ENCODE data around the gene OSTM1.
"Not testable (repeated sequence)": the region's sequence is repeated elsewhere in the genome, so short reads cannot be mapped to it uniquely, and the experiment has no call there.

The OSTM1 gene

DNA sequence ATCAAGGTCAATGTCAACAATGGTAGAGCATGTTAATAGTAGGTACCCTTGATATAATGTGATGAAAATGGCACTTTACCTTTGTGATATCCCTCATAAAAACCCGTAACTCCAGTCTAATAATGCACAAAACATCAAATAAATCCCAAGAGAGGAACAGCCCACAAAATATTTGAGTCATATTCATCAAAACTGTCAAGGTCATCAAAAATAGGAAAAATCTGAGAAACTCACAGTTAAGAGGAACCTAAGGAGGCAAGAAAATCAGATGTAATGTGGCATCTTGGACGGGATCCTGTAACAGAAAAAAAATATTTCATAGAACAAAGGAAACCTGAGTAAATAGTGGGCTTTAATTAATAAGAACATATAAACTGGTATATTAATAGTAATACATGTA lies 25.5 kb upstream of the OSTM1 start:
- DNase-seq, result no peak

DNA sequence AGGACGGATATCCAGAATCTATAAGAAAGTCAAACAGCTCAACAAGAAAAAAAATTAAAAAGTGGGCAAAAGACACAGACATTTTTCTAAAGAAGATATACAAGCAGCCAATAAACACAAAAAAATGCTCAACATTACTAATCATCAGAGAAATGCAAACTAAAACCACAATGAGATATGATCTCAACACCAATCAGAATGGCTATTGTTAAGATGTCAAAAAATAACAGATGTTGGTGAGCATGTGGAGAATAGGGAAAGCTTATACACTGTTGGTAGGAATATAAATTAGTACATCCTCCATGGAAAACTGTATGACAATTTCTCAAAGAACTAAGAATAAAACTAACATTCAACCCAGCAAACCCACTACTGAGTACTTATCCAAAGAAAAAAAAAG lies 23.3 kb upstream of the OSTM1 start:
- DNase-seq, result no peak

DNA sequence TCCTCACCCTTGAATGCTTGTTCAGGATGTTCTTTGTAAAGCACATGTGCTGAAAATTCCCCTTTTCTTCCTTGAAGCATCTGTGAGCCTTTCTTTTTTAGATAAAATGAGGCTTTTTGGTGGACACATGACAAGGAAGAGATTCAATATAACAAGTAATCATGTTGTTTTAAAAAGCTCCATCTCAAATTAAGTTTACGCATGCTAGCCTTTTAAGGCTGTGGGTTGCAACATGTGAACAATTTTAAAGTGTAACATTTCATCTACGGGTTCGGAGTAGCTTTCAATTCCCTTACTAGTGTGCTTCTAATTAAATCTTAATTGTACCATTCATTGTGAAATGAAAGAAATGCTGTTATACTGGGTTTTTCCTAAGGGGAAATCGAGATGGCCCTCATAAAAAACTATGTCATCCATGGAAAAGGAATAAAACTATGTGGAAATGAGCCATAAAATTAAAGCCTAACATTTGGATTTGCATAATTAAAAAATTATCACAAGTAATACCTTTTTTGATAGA lies 19.3 kb upstream of the OSTM1 start:
- DNase-seq, result no peak

DNA sequence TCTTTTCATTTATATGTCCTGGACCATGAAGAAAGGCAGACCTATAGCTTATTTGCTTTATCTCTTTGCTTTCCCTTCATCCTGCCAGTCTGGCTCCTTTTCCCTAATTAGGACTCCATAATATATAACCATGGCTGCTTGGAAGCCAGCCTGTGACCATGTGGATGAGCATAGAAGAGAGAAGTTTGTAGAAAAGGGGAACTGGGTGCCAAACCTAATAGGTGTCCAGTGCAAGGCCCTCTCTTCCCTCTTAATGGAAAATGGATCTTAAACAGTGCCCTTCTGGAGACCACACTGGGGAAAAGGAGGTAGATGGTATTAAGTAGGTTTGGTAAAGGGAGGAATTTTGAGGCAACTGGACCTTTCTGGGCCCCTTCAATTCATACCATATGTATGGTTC lies 16.7 kb upstream of the OSTM1 start:
- no peak for DNase-seq

DNA sequence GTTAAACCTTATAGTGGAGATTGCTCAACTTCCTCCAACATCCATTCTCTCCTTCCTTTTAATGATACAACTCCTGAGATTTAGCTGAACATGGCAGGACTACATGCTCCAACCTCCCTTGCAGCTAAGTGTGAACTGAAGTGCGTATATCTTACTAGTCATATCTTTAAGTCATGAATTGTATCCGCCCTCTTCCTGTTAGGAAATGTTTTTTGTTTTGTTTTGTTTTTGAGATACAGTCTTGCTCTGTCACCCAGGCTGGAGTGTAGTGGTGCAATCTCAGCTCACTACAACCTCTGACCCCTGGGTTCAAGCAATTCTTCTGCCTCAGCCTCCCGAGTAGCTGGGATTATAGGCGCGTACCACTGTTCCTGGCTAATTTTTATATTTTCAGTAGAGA lies 8.8 kb upstream of the OSTM1 start:
- DNase-seq, result no peak

DNA sequence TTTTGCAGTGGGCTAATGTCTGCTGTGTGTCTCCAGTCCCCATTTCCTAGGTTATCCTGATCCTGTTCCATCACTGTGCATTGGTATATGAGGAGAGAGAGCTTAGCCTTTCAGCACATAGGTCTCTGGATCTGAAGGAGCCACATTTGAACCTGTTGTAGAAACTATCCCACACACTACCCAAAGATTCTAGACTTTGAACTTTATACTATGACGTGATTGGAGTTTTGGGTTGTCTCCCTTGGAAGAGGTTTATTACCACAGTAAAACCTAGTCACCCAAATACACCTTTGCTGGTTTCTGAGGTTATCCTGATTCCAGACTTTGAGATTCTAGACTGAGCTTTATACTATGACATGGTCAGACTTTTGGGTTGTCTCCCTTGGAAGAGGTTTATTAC lies 8.0 kb upstream of the OSTM1 start:
- DNase-seq, result no peak

DNA sequence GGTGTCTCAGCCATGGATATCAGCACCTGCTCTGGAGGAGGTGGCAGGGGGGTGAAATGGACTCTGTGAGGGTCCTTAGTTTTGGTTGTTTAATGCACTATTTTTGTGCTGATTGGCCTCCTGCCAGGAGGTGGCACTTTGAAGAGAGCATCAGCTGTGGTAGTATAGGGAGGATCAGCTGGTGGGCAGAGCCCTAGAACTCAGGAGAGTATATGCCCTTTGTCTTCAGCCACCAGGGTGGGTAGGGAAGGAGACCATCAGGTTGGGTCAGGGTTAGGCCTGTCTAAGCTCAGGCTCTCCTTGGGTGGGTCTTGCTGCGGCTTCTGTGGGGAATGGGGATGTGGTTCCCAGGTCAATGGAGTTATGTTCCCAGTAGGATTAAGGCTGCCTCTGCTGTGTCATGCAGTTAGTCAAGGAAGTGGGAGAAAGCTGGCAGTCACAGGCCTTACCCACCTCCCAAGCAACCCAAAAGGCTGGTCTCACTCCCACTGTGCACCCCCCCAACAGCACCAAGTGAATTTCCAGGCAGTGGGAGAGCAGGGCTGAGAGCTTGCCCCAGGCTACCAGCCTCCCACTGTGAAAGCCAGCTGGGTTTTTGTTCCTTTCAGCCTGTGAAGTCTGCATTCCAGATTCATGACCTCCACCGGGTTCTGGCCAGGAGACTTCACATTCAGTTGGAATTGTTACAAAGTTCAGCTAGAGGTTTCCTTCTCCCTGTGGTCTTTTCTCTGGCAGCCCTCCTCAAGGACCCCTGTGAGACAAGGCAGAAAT lies 5.7 kb upstream of the OSTM1 start:
- no peak for DNase-seq

DNA sequence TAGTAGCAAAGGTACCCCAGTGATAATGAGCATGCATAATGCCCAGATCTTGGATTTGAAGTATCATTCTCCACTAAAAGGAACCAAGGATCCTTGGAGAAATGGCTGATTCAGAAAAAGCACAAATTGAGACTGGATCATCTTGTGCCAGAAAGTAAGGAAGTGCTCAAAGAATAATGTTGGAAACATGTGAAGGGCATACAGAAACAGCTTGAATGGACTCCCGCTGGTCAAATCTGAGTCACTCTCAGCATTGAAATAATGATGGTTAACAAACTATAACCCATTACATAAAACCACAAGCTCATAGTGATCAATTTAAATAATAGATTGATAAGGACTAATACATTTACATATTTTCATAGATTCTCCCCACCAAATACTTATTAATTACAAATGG lies 3.6 kb upstream of the OSTM1 start:
- no peak for DNase-seq

DNA sequence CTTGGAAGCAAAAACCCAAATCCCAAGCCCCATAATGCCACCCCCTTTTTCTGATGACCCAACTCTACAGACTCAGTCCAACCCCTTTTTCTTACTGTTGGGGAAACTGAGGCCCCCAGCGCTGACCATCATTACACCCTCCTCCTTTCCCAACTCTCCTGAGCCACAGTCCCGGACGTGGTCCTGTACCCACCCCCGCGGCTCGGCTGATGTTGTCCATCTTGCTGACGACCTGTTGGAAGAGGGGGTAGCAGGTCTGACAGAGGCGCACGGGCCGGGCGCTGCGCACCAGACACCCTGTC lies 533 bp downstream of the OSTM1 start:
- no peak for DNase-seq

DNA sequence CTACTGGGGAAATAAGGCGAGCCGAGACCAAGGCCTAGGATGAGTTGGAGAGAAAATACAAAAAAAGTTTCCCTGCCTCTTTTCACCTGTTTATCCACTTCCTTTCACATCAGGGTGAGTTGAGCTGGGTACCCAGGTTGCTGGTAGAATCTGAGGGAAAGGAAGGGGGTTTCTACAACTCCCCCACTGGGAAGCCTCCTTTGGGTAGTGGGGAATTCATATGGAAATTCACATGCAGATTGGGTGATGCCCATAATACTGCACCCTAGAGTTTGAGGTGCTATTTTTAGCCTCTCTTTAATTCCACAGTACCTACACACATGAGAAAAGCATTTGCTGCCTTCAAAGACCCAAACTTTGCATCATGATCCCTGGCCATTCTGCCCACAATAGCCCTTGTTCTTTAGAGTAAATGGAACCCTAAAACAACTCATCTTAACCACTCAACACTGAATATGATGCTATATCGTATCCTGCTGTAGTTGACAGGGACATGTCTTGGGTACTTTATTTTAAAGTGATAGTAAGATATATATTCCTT lies 2.7 kb downstream of the OSTM1 start:
- no peak for DNase-seq

DNA sequence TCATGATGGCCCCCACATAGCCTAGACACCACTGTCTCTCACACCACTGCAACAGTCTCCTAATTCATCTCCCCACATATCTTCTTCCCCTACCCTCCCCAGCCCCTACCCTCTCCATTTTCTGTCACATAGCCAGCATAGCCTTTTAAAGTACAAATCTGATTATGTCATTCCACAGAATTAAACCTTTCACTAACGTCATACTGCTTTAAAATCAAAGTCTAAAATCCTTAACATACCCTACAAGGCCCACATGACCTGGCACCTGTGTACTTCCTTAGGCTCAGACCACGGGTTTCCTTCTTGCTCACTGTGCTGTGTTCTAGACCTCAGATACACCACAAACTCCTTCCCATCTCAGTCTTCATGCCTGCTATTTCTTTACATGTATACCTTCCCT lies 5.9 kb downstream of the OSTM1 start:
- DNase-seq, result no peak

DNA sequence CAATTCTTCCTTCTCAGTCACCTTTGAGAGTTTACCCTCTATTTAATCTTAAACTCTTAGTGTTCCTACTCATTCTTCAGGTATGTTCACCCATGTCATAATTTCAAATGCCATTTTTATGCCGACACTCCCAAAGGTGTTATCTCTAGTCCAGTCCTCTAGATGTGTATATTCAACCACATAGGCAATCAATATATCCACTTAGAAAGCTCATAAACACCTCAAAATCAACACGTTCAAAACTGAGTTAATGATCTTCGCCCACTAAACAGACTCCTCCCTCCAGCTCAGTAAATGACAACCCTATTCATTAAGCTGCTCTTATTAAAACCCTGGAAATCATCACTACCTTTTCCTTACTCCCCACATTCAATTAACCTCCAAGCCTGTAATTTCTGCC lies 6.4 kb downstream of the OSTM1 start:
- no peak for DNase-seq

DNA sequence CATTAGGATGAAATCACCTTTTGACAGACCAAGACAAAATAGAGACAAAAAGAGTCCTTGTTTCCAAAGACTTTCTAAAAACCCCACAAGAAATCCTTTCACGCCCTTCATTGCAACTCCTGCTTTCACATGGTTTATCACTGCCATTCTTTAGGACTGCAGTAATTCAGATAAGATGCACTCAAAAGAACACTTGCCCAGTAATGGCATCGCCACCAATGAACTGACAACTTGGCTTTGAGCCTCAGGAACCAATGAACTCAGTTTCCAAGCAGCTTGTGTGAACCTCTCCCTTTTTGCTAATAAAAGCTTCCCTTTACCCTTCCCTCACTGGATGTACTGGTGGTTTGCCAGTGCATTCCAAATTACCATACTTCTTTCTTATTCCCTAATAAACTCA lies 21.8 kb downstream of the OSTM1 start:
- DNase-seq, result no peak

DNA sequence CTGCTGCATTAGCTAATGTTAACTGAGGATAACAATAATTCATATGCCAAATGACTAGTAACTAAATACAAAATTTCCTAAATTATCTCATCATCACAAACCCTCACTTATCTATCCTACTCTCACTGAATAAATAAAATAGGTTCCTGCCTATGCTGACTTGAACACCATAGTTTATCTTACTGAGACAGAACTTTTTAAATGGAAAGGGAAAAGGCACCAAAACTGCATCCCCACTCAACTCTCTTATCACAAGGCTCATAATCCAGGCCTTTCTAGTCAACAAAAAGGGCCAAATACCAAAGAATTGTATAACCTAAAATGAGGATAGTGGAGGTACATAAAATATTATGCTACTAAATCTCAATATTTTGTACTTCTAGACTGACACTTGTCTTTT lies 23.1 kb downstream of the OSTM1 start:
- no peak for DNase-seq

DNA sequence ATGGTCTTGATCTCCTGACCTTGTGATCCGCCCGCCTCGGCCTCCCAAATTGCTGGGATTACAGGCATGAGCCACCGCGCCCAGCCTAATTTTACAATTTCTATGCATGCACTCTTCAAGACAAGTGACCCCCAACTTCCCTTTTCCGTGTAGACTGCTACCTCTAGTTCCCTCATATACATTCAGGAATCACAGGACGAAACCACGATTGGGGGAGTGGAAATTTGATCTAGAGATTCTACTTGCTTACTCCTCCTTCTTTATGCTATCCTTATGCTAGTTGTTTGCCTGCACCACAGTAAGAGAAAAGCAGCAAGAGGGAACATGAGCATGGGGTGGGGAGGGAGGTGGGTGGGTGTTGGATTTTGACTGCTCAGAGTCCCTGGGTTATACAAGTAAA lies 34.9 kb downstream of the OSTM1 start:
- no peak for DNase-seq

DNA sequence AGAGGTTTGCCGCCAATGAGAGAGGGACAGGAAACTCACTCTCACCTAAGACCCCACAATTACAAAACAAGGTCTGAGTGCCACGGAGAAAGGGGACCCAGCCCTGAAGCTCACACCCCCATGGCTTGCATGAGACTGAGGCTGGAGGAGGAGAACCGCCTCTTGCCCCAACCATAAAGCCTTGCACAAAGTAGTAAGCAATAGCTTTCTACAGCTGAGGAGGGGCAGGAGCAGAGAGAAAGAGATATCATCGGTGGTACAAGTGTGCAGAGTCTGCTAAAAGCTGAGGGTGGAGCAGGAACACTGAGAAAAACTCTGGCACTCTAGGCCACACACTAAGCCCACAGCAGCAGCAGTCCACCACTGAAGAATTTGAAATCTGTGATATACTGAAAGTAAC lies 37.7 kb downstream of the OSTM1 start:
- no peak for DNase-seq

DNA sequence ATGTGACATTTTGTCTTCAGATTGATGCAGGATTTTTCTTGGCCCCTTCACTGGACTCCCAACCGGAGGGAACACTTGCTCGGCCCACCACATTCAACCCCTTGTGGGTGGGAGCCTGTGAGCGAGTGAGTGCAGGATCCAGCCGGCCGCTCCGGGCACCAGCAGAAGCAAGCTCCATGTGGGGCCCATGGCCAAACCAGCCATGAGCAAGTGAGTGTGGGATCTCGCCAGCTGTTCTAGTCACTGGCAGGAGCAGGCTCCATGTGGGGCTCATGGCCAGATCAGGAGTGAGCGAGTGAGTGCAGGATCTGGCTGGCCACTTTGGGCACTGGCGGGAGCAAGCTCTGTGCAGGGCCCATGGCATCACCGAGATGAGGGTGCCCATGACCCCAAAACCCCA lies 42.6 kb downstream of the OSTM1 start:
- DNase-seq, result no peak

DNA sequence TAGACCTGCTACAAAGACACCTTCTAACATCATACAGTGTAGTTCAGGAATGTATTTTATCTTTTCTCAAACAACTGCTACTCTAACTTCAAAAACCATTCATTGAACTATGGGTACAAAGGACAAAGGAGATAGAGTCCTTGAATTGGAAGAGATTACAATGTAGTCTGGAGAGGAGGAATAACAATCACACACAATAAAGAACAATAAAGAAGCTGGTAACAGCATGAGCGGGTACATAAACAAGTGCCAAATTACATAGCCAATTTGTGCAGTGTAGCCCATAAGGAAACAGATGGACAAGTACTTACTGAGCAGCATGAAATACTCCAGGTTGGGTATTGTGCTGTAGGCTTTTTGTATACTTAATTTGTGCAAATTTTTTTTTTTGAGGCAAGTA lies 44.3 kb downstream of the OSTM1 start:
- DNase-seq, result no peak

DNA sequence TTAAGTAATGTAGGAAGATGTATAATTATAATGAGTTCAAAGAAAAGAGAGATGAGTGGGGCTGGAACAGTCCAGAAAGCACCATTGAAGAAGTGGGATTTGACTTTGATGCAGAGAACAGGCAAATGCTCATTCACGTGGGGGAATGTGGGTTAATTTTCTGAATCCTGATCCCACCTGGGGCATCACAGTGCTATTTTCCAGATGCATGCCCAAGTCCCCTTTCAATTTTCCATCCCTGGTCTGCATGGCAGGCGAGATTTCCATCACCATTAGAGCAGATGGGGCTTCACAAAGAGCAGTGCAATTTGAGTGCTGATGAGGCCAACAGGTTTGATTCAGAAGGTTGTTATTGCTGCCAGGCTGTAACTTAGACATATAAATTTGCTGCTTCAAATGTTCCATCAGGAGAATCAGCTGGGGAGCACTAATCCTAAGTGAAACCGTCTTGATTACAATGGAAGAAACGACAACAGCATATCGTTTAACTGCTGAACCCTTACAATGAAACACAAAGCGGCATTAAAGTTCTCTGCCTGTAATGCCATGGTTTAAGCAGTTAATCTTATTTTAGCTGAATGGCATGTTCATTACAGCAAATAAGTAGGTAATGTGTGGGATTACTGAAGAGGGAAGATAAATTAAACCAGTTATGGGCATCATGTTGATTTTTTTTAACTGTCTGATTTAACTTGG lies 45.2 kb downstream of the OSTM1 start:
- DNase-seq, result no peak

DNA sequence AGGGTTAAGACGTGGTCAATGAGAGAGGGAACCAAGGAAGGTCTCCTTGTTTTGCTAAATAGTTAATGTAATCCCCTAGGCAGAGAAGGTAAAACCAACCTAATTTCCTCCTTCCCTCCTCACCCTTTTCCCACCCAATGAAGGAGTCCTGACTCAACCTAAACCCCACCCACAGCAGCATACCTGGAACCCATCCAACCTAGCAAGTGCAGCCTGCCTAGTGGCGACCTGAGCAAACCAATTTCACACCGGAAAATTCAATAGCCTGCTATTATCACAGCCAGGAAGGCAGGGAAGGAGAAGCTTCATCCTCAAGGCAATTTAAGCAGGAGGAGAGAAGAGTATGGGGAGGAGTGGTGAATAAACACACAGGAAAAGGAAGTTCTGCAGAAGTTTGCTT lies 46.9 kb downstream of the OSTM1 start:
- DNase-seq, result no peak

DNA sequence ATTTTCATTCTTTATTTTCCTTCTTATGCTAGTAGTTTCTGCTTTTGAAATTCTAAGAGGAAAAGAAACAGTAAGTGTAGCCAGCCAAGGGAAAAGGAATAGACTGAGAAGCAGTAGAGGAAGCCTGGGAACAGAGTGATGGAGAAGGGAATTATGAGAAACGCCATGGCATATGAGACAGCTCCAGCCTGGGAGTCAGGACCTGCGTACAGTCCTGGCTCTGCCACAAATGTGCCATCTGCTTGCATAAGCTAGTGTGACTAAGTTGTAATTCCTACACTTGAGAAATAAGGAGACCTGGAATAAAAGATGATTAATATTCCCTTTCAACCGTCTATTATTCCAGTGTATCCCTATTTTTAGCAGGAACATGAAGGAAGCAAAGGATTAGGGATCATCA lies 47.5 kb downstream of the OSTM1 start:
- DNase-seq, result no peak

DNA sequence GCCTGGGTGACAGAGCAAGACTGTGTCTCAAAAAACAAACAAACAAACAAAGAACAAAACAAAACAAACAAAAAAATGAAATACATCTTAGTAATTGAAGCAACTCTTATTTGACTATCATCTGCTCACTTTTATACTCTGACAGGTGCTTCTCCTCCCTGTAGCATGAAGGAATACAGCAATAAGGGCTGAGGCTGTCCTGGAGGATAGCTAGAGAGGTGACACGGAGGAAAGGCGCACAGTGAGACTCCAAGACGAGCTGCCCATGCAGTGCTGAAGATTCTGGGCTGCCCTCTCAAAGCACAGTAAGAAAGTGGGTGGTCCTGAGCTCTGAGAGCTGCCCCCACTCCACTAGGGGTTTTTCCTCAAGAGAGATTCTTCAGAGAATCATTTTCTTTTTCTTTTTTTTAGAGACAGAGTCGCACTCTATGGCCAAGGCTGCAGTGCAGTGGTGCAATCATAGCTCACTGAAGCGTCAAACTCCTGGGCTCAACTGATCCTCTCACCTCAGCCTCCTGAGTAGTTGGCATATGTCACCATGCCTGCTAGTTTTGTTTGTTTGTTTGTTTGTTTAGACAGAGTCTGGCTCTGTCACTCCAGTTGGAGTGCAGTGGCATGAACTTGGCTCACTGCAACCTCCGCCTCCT lies 50.0 kb downstream of the OSTM1 start:
- no peak for DNase-seq

DNA sequence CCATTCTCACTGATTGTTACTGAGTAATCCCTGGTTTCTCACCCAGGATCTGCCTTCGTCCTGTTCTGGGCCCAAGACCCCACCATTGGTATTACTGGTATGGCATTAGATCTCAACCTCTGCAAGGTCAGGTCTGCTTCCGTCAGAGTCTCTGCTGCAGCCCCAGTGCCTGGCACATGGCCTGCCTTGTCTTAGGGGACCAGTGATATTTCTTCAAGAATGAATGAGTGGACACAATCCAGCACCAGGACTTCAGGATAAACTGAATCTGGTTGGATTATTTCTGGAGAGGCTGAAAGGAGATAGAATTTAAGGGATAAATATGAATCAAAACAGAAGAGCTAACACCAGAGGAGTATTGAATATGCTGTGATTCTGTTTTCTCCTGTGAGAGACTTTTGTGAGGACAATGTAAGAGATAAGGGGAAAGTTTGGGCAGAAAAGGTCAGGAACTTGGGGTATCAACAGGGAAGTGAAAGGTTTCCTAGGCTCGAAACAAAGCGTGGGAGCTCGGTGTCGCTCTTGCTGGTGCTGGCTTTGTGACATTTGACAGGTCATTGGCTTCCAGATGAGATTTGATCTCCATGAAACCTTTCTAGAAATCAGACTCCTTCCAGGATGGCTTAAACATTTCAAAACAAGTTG lies 53.9 kb downstream of the OSTM1 start:
- no peak for DNase-seq

DNA sequence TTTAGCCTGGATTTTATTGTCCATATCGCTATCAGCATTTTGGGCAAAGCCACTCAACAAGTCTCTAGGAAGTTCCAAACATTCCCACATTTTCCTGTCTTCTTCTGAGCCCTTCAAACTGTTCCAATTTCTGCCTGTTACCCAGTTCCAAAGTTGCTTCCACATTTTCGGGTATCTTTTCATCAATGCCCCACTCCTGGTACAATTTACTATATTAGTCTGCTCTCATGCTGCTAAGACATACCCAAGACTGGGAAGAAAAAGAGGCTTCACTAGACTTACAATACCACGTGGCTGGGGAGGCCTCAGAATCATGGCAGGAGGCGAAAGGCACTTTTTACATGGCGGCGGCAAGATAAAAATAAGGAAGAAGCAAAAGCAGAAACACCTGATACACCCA lies 58.3 kb downstream of the OSTM1 start:
- not testable (repeated sequence) for DNase-seq

All from NCI-H187 (cell line).